ENCODE results near the gene AFAP1. TPM values are rescaled to one million over a fixed set of nuclear protein-coding genes. Genes with fewer than 3 reads are reported as not detected.

The AFAP1 gene
- total RNA-seq, 1 experiment from 2014 or later: 13.9 TPM

GRCh38 chr4:7716010-7716721, 223.5 kb downstream of the AFAP1 start:
- Histone ChIP-seq H3K4me1 (no peaks in the 10 kb centered on the region), H3K27me3 (no peaks in the 10 kb centered on the region), H3K27ac (no peak overlapping the region), H3K4me3 (no peak overlapping the region), H3K9me3 (replicated peaks) (no peaks in the 10 kb centered on the region), H3K36me3 (no peaks in the 10 kb centered on the region)
- no peak for DNase-seq

GRCh38 chr4:7715271-7716009, 224.2 kb downstream of the AFAP1 start:
- H3K27me3 ChIP-seq: no peaks in the 10 kb centered on the region
- H3K36me3 ChIP-seq: no peaks in the 10 kb centered on the region
- H3K4me3 ChIP-seq: no peak overlapping the region

GRCh38 chr4:7714738-7715137, 224.9 kb downstream of the AFAP1 start:
- Histone ChIP-seq H3K9me3 (replicated peaks) (no peaks in the 10 kb centered on the region), H3K4me3 (no peak overlapping the region), H3K36me3 (no peaks in the 10 kb centered on the region), H3K4me1 (peaks cover 7% of the 10 kb centered on the region), H3K27ac (no peak overlapping the region), H3K27me3 (no peaks in the 10 kb centered on the region)
- DNase-seq: no peak

More at GRCh38 chr4:7715271-7716009, 224.2 kb downstream of the AFAP1 start:
- peak in 1 of 2 experiments; percentile 50 for DNase-seq
- Histone ChIP-seq H3K27ac (no peak overlapping the region), H3K4me1 (peaks cover 4% of the 10 kb centered on the region), H3K9me3 (replicated peaks) (no peaks in the 10 kb centered on the region)

- Histone ChIP-seq H3K27me3 (no peaks in the 10 kb centered on the region), H3K36me3 (no peaks in the 10 kb centered on the region), H3K4me3 (no peak overlapping the region), H3K4me1 (peaks cover 7% of the 10 kb centered on the region), H3K9me3 (replicated peaks) (no peaks in the 10 kb centered on the region), H3K27ac (no peak overlapping the region)
- no peak for DNase-seq
Measured at GRCh38 chr4:7714176-7714575, 225.5 kb downstream of the AFAP1 start.

- H3K4me3 ChIP-seq: no peak overlapping the region
- no peak overlapping the region for H3K27ac ChIP-seq
- no peak for DNase-seq
- H3K27me3 ChIP-seq: no peaks in the 10 kb centered on the region
- H3K4me1 ChIP-seq: peaks cover 11% of the 10 kb centered on the region
- no peaks in the 10 kb centered on the region for H3K9me3 ChIP-seq (replicated peaks)
- H3K36me3 ChIP-seq: no peaks in the 10 kb centered on the region
Measured at GRCh38 chr4:7713757-7714156, 225.9 kb downstream of the AFAP1 start.

GRCh38 chr4:7712021-7712671, 227.5 kb downstream of the AFAP1 start:
- Histone ChIP-seq H3K9me3 (replicated peaks) (no peaks in the 10 kb centered on the region), H3K4me1 (peaks cover 11% of the 10 kb centered on the region), H3K36me3 (no peaks in the 10 kb centered on the region), H3K4me3 (no peak overlapping the region), H3K27me3 (no peaks in the 10 kb centered on the region), H3K27ac (no peak overlapping the region)
- peak in 1 of 2 experiments; percentile 59 for DNase-seq

GRCh38 chr4:7711307-7711963, 228.2 kb downstream of the AFAP1 start:
- peak overlapping the region; percentile 22; the same call in 1 of the 2 replicates for H3K27ac ChIP-seq
- no peaks in the 10 kb centered on the region for H3K9me3 ChIP-seq (replicated peaks)
- no peak for DNase-seq
- no peak overlapping the region for H3K4me3 ChIP-seq
- H3K36me3 ChIP-seq: no peaks in the 10 kb centered on the region
- no peaks in the 10 kb centered on the region for H3K27me3 ChIP-seq
- H3K4me1 ChIP-seq: peaks cover 11% of the 10 kb centered on the region

- no peaks in the 10 kb centered on the region for H3K27me3 ChIP-seq
- H3K36me3 ChIP-seq: no peaks in the 10 kb centered on the region
- peak overlapping the region; percentile 36; the same call in 1 of the 2 replicates for H3K27ac ChIP-seq
- DNase-seq: peak; percentile 88 to 95
- H3K4me3 ChIP-seq: no peak overlapping the region
- no peaks in the 10 kb centered on the region for H3K9me3 ChIP-seq (replicated peaks)
- H3K4me1 ChIP-seq: peaks cover 11% of the 10 kb centered on the region
Measured at GRCh38 chr4:7710576-7711306, 228.9 kb downstream of the AFAP1 start.

- Histone ChIP-seq H3K4me3 (no peak overlapping the region), H3K4me1 (peaks cover 11% of the 10 kb centered on the region), H3K27me3 (no peaks in the 10 kb centered on the region), H3K36me3 (no peaks in the 10 kb centered on the region), H3K9me3 (replicated peaks) (no peaks in the 10 kb centered on the region), H3K27ac (no peak overlapping the region)
- no peak for DNase-seq
Measured at GRCh38 chr4:7710126-7710525, 229.5 kb downstream of the AFAP1 start.

- no peak overlapping the region for H3K27ac ChIP-seq
- no peak overlapping the region for H3K4me3 ChIP-seq
- no peaks in the 10 kb centered on the region for H3K27me3 ChIP-seq
- H3K36me3 ChIP-seq: no peaks in the 10 kb centered on the region
- H3K4me1 ChIP-seq: peaks cover 11% of the 10 kb centered on the region
- DNase-seq: no peak
- no peaks in the 10 kb centered on the region for H3K9me3 ChIP-seq (replicated peaks)
Measured at GRCh38 chr4:7709431-7709830, 230.2 kb downstream of the AFAP1 start.

- Histone ChIP-seq H3K4me3 (no peak overlapping the region), H3K9me3 (replicated peaks) (no peaks in the 10 kb centered on the region), H3K27ac (no peak overlapping the region), H3K4me1 (peaks cover 11% of the 10 kb centered on the region), H3K27me3 (no peaks in the 10 kb centered on the region), H3K36me3 (no peaks in the 10 kb centered on the region)
- peak; percentile 50 to 57 for DNase-seq
Measured at GRCh38 chr4:7708981-7709380, 230.7 kb downstream of the AFAP1 start.

Measured in SJCRH30 (cell line).